GM21786 (cell line): Measurements from ENCODE around the gene TCP11X1.
"Not testable (repeated sequence)": the region's sequence is repeated elsewhere in the genome, so short reads cannot be mapped to it uniquely, and the experiment has no call there.

ENCODE experiments used
- ATAC-seq: cut with Tn5 transposase; IDR thresholded peaks from one replicate; pipeline ENCODE4 v1.9.1; 2021; ENCODE audit not compliant: unreplicated experiment

The TCP11X1 gene

DNA sequence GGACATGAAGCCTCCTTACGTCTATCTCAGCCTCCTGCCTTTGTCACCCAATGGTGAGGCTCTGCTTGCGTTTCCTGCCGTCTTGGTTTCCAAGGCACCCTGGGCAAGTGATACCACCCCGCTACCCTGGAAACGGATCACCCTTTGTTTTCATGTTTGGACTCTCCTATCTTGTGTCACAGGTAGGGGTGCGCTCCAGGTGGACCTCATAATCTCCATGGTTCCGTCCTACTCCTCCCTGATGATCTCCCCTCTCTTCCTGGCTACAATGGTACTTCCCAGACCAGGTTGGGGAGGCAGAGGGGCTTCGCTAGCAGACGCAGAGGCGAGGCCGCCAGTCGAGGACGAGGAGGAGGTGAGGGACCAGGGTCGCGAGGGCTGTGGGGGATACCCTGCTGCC lies at the start of gene TCP11X1:
Gene TCP11X1, plus strand, starts transcription at position 316 of the 400 bp plus-strand sequence.
- ATAC-seq = not testable (repeated sequence)

DNA sequence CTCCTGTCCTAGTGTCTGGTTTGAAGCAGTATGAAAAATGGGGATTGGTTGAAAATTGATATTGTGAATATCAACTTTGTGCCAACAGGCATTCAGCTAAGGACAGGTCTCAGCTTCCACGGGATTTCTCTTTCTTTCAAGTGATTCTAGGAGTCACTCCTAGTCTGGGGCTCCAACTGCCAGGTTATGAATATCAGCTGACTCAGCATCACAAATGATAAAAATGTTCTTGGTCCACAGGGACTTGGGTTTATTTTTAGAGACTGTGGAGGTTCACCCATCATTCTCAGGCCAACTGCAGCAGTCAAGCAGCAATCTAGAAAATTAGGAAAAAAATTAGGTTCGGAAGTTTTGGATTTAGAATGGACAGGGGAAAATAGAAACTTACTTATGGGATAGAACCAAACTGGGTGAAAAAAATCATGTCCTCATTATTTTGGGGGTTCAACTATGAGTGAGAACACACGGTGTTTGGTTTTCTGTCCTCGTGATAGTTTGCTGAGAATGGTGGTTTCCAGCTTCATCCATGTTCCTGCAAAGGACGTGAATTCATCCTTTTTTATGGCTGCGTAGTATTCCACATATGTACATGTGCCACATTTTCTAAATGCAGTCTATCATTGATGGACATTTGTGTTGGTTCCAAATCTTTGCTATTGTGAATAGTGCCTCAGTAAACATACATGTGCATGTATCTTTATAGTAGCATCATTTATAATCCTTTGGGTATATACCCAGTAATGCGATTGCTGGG lies 29.0 kb upstream of the TCP11X1 start:
- ATAC-seq = no peak

- not testable (repeated sequence) for ATAC-seq
Observed at GRCh38 chrX:102207940-102208339, 7.2 kb upstream of the TCP11X1 start.

DNA sequence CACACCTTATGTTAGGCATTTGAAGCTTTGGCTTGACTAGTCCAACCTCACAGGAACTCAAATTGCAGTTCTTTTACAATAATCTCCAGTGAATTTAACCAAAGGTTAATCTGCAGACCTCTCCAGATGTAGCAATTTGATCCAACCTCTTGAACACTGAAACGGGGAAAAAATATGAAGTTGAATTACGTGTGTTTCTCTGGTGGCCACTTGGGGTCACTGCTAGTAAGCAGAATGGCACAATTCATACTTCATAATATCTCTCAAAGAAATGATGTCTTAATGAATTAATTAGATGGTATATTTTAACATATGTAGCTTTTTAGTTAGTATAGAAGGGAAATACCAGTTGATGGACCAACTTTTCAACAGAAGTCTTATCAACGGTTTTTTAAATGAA lies 1.4 kb downstream of the TCP11X1 start:
- ATAC-seq = not testable (repeated sequence)

GRCh38 chrX:102235678-102236077 lies 20.6 kb downstream of the TCP11X1 start:
- ATAC-seq = not testable (repeated sequence)

DNA sequence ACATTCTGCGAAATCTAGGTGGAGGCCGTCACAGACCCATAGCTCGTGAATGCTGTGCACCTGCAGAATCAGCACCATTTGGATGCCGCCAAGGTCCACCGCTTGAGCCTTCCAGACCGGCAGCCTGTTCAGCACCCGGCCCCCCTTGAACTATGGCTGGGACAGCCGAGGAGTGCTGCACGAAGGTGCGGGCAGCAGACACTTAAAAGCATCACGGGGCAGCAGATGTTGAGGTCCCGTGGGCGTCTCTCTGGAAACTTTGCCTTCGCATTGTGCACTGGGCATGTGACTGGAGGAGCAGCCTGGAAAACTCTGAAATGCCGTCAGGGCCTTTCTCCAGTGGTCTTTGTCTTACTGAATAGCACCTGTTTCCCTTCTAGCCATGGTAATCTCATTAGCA lies 25.2 kb downstream of the TCP11X1 start:
- ATAC-seq = not testable (repeated sequence)

DNA sequence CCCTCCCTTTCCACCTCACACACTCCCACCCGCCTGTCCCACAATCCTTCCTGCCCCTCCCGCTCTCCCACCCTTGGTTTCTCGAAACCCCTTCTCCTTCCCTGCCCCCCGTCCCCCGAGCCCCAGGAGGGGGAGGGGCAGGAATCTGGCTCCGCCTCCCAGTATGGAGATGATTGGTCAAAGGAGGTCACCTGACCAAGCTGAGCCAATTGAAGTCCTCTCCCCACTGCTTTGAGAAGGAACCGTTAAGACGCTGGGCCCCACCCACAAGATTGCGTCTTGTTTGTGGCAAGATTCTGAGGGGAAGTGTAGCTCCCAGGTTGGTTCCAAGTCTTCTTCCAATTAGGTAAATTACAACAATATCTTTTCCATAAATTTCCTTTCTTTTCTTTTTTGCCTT lies 31.8 kb downstream of the TCP11X1 start, which contains the start of gene NXF2:
Gene NXF2, plus strand, starts transcription at position 275 of the 400 bp plus-strand sequence. CDS start 59,912 bp downstream, outside the sequence.
- not testable (repeated sequence) for ATAC-seq

DNA sequence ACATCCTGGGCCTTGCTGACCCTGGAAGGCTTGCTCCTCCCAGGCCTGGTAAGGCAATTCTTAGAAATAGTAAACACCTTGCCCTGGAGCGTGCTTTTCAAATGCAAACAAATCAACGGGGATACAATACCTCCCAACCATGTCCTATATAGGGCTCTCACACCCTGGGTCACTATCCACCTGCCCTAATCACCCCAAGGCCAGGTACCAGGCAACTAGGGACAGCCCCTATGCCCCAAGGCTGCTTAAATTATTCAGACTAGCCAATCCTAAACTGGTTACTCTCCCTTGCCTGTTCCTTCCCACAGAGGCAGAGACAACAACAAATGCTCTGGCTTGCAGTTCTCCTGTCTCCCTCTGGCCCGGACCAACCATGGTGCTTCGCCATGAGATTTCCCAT lies 57.1 kb downstream of the TCP11X1 start:
- ATAC-seq = not testable (repeated sequence)
